Measurements from ENCODE around the gene PKMYT1.
A peak's percentile ranks its signal among the peaks of the same experiment; 100 is the strongest.
"Not testable (repeated sequence)": the region's sequence is repeated elsewhere in the genome, so short reads cannot be mapped to it uniquely, and the experiment has no call there.

The PKMYT1 gene

DNA sequence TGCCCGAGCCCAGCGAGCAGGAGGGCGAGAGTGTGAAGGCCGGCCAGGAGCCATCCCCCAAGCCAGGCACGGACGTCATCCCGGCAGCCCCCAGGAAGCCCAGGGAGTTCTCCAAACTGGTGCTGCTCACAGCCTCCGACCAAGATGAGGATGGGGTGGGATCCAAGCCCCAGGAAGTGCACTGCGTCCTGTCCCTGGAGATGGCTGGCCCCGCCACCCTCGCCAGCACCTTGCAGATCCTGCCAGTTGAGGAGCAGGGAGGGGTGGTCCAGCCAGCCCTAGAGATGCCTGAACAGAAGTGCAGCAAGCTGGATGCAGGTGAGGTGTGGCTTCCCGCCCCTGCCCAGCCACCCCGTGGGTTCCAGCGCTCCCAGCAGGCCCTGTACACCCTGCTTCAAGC, 50.6 kb downstream of the PKMYT1 start:
- no peak for DNase-seq

DNA sequence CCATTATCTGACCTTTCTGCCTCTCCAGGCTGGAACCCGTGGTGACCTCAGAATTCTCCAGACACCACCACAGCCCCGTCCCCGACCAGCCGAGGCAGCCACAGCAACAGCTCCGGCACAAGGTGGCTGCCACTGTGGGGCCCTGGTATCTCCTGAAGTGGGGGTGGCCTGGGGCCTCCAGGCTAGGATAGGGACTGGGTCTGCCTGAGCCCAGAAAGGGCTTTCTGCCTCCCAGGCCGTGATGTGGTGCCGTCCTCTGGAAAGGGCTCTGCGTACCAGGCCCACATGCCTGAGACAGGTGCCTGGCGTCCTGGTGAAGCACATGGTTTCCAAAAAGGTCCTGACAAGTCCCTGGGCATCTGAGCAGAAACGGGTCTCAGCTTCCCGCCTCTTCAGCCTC, 51.5 kb downstream of the PKMYT1 start:
- DNase-seq: no peak

DNA sequence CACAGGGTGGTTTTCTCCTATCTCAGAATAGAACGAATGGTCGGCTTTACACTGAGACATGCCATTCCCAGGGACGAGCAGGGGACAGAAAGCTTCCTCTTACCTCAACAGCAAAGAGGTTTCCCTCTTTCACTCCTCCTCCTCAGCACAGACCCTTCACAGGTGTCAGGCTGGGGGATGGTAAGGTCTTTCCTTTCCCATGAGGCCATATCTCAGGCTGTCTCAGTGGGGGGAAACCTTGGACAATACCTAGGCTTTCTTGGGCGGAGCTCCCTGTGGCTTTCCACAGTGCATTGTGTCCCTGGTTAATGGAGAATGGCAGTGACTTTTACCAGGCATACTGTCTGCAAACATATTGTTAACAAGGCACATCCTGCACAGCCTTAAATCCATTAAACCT, 52.1 kb downstream of the PKMYT1 start:
- not testable (repeated sequence) for DNase-seq

DNA sequence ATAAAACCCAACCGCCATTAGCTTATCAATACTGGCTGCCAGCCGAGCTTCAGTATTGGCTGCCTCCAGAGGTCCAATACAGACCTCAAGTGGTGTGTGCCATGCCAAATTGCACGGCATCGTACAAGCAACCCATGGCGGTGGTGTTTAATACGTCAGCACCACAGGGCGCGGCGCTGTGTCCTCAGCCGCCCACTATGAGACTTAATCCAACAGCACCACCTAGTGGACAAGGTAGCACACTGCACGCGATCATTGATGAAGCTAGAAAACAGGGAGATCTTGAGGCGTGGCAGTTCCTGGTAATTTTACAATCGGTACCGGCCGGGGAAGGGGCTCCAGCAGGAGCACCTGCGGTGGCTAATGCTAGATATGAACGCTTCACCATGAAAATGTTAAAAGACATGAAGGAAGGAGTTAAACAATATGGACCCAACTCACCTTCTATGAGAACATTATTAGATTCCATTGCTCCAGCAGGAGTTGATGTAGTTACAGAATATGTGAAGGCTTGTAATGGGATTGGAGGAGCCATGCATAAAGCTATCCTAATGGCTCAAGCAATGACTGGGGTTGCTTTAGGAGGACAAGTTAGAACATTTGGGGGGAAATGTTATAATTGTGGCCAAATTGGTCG, 53.1 kb downstream of the PKMYT1 start:
- peak; percentile 92 for DNase-seq

DNA sequence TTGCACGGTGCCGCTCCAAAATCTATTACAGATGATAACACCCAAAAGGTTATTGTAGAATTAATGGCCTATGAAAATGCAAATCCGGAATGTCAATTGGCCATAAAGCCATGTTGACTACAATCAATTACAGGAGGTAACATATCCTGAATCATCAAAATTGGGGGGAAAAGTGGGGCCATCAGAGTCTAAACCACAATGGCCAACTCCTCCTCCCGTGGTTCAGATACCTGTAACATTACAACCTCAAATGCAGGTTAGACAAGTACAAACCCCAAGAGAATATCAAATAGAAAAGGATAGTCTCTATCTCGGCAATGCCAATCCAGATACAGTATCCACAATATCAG, 53.6 kb downstream of the PKMYT1 start:
- no peak for DNase-seq

DNA sequence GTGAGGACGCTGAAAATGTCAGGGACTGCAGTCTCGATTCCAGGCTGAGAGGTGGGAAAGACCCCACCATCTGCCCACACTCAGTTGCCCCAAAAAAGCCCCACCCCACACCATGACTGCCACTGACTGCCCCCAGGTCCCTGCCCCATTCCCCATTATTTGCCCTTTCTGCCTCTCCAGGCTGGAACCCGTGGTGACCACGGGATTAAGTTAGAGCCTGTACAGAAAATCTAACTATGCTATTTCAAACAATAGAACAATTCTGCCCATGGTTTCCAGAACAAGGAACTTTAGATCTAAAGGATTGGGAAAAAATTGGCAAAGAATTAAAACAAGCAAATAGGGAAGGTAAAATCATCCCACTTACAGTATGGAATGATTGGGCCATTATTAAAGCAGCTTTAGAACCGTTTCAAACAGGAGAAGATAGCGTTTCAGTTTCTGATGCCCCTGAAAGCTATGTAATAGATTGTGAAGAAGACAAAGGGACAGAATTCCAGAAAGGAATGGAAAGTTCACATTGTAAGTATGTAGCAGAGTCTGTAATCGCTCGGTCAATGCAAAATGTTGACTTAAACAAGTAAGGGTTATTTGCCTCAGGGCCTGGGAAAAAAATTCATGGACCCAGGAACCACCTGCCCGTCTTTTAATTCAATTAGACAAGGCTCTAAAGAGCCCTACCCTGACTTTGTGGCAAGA, 54.1 kb downstream of the PKMYT1 start:
- no peak for DNase-seq

DNA sequence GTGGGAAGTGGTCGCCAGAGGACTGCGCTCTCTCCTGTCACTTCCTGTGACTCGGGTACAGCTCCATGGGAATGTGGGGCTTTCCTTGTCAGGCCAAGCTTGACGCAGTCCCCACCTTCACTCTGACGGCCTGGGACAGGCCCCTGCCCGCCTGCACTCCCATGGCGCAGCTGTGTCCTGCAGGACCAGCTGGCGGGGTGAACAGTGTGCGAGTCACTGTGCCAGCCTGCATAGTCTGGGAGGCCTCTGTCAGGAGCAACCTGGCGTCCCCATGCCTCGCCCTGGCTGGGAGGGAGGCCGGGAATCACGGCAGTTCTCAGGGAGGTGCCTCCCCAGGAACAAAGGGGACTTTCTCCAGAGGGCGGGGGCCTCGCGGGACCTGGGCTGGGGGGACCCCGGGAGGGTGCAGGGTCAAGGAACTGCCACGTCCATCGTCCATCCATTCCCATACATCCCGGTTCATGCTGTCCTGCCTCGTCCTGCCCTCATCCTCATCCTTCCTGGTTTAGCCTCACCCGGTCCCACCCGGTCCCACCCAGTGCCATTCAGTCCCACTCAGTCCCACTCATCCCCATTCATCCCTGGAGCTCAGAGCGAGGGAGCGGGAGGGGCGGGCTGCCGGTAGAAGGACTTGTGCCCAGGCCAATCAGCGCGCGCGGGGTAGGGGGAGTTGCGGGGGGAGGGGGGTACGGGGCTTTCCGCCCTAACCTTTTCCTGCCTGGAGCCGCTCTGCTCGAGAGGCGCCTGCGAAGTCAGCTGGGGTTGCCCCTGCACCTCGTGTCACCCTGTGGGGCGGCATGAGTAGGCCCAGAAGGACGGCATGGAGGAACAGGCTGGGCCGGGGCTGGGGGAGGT, 55.1 kb downstream of the PKMYT1 start:
- no peak for DNase-seq

DNA sequence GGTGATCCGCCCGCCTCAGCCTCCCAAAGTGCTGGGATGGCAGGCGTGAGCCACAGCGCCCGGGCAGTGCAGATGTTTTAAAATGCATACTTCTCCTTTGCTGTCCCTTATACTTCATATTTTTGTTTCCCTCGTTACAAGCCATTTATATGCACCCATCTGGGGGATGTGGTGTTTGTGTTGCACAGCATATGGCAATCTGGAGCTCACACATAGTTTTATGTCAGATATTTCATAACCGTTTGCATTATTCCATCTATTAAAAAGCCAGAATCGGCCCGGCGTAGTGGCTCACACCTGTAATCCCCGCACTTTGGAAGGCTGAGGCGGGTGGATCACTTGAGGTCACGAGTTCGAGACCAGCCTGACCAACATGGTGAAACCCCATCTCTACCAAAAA, 56.8 kb downstream of the PKMYT1 start:
- no peak for DNase-seq
